ENCODE data around the gene PPM1N.
A peak's percentile ranks its signal among the peaks of the same experiment; 100 is the strongest.

The PPM1N gene

GRCh38 chr19:45498411-45499195, at the start of gene PPM1N:
PPM1N (plus strand) TSS chr19:45498443; CDS start chr19:45498473, 30 bp downstream.
- peak; percentile 73 for DNase-seq

- DNase-seq = no peak
Observed at GRCh38 chr19:45448887-45449299, 49.4 kb upstream of the PPM1N start.

GRCh38 chr19:45450012-45450333, 48.3 kb upstream of the PPM1N start:
- peak; percentile 86 for DNase-seq

GRCh38 chr19:45451131-45451849, 47.0 kb upstream of the PPM1N start:
- DNase-seq = peak; percentile 86

GRCh38 chr19:45451850-45452387, 46.3 kb upstream of the PPM1N start:
- DNase-seq = no peak

- peak; percentile 79 for DNase-seq
Observed at GRCh38 chr19:45455707-45456499, 42.3 kb upstream of the PPM1N start.

GRCh38 chr19:45456500-45456815, 41.8 kb upstream of the PPM1N start:
- DNase-seq = no peak

- no peak for DNase-seq
Observed at GRCh38 chr19:45457776-45458175, 40.5 kb upstream of the PPM1N start.

- no peak for DNase-seq
Observed at GRCh38 chr19:45460807-45461347, 37.4 kb upstream of the PPM1N start.

- DNase-seq = no peak
Observed at GRCh38 chr19:45462174-45462573, 36.1 kb upstream of the PPM1N start.

- no peak for DNase-seq
Observed at GRCh38 chr19:45463241-45463640, 35.0 kb upstream of the PPM1N start.

GRCh38 chr19:45464274-45464673, 34.0 kb upstream of the PPM1N start:
- no peak for DNase-seq

- DNase-seq = no peak
Observed at GRCh38 chr19:45464852-45465441, 33.3 kb upstream of the PPM1N start.

GRCh38 chr19:45467115-45467455, 31.2 kb upstream of the PPM1N start:
- DNase-seq = no peak

- DNase-seq = peak; percentile 97
Observed at GRCh38 chr19:45467456-45468158, 30.6 kb upstream of the PPM1N start, which contains the start of gene FOSB. FOSB (plus strand) TSS chr19:45467996; CDS start chr19:45468587, 591 bp downstream.

GRCh38 chr19:45468159-45468651, 30.0 kb upstream of the PPM1N start:
- DNase-seq = no peak

- no peak for DNase-seq
Observed at GRCh38 chr19:45468803-45469131, 29.5 kb upstream of the PPM1N start.

GRCh38 chr19:45469132-45469944, 28.9 kb upstream of the PPM1N start:
- DNase-seq = peak; percentile 87

GRCh38 chr19:45469945-45470761, 28.1 kb upstream of the PPM1N start:
- DNase-seq = peak; percentile 80

GRCh38 chr19:45470762-45471081, 27.5 kb upstream of the PPM1N start:
- no peak for DNase-seq

All from CD4-positive, alpha-beta T cell treated with Interleukin-21 for 1 hour (primary cell).